Epithelial cell of proximal tubule (primary cell): ENCODE results near the gene TMEM25. TPM values are rescaled to one million over a fixed set of nuclear protein-coding genes. Genes with fewer than 3 reads are reported as not detected.

Source experiments
- DNase-seq: peaks from one replicate; pipeline ENCODE4 v3.0.0-alpha.2; 2011; ENCODE audit warnings: low read depth
- H3K4me3 ChIP-seq: 2 replicates; pipeline ENCODE4 v1.5.1; 2011; ENCODE audit warnings: low read depth, mild to moderate bottlenecking, low read length
- CTCF ChIP-seq: conservative IDR thresholded peaks from 2 replicates; pipeline ENCODE4 v1.5.1; 2012; ENCODE audit warnings: low read depth, mild to moderate bottlenecking, low read length
- total RNA-seq: library from RNA; depleted of rRNA; stranded (reverse); fragments of >200 nt; gene quantifications from 2 replicates; pipeline ENCODE4 v1.2.3, GENCODE V29; 2015

Gene TMEM25
- total RNA-seq, 1 donor from 2014 or later, result 40.5 TPM

- TF ChIP-seq CTCF, result no peak
- no peak for DNase-seq
- H3K4me3 ChIP-seq, result no peak overlapping the region
Observed at GRCh38 chr11:118503216-118503615, 27.8 kb upstream of the TMEM25 start.

- H3K4me3 ChIP-seq, result no peak overlapping the region
- no peak for DNase-seq
- TF ChIP-seq CTCF, result no peak
Observed at GRCh38 chr11:118511601-118512000, 19.4 kb upstream of the TMEM25 start.

GRCh38 chr11:118514103-118514502, 16.9 kb upstream of the TMEM25 start:
- no peak for TF ChIP-seq CTCF
- DNase-seq, result no peak

GRCh38 chr11:118519549-118519948, 11.4 kb upstream of the TMEM25 start:
- H3K4me3 ChIP-seq, result no peak overlapping the region
- no peak for DNase-seq
- TF ChIP-seq CTCF, result no peak

More at GRCh38 chr11:118514103-118514502, 16.9 kb upstream of the TMEM25 start:
- H3K4me3 ChIP-seq, result no peak overlapping the region

- TF ChIP-seq CTCF, result no peak
- no peak overlapping the region for H3K4me3 ChIP-seq
Observed at GRCh38 chr11:118521892-118522311, 9.1 kb upstream of the TMEM25 start.

GRCh38 chr11:118522571-118523072, 8.4 kb upstream of the TMEM25 start:
- peak; percentile 63 for TF ChIP-seq CTCF
- no peak overlapping the region for H3K4me3 ChIP-seq
- no peak for DNase-seq

More at GRCh38 chr11:118521892-118522311, 9.1 kb upstream of the TMEM25 start:
- no peak for DNase-seq

GRCh38 chr11:118524356-118524755, 6.6 kb upstream of the TMEM25 start:
- no peak overlapping the region for H3K4me3 ChIP-seq
- DNase-seq, result no peak
- TF ChIP-seq CTCF, result no peak
